Activated naive CD4-positive, alpha-beta T cell treated with anti-CD3 and anti-CD28 coated beads, Interleukin-2, amount 10 ng/mL, durations not matched to agents 7 days and 5 days (primary cell): ENCODE measurements around the gene RUNX2.
"Not testable (repeated sequence)": the region's sequence is repeated elsewhere in the genome, so short reads cannot be mapped to it uniquely, and the experiment has no call there.

Experiments
- CTCF ChIA-PET: fragments of 350-600 bp; sonication (Branson Sonifier 250); formaldehyde crosslinking; loops from one replicate; lab custom pipeline; 2021; ENCODE audit warnings: antibody characterized with exemption; lab: Charles Lee
- DNase-seq: peaks from one replicate; pipeline ENCODE4 v3.0.0-alpha.2; 2020
- H3K27ac Mint-ChIP-seq: one replicate; pipeline ENCODE4 v1.8.0; 2021; ENCODE audit warnings: mild to moderate bottlenecking, moderate library complexity, mixed read lengths
- H3K27me3 Mint-ChIP-seq: one replicate; pipeline ENCODE4 v1.8.0; 2021; ENCODE audit warnings: mild to moderate bottlenecking, mixed read lengths
- H3K36me3 Mint-ChIP-seq: one replicate; pipeline ENCODE4 v1.8.0; 2021; ENCODE audit warnings: mixed read lengths
- H3K4me1 Mint-ChIP-seq: one replicate; pipeline ENCODE4 v1.8.0; 2021; ENCODE audit warnings: mixed read lengths
- H3K4me3 Mint-ChIP-seq: one replicate; pipeline ENCODE4 v1.8.0; 2021; ENCODE audit warnings: mild to moderate bottlenecking, moderate library complexity, mixed read lengths
- H3K9me3 Mint-ChIP-seq: one replicate; pipeline ENCODE4 v1.8.0; 2021; ENCODE audit warnings: mixed read lengths

The RUNX2 gene

GRCh38 chr6:45327956-45328522 lies at the start of gene RUNX2:
Gene RUNX2, plus strand, starts transcription at chr6:45328330. Its CDS starts 397 bp downstream, at chr6:45328727.
- Mint-ChIP-seq H3K27ac (peak within 1 kb of the TSS; percentile 46), H3K9me3 (no peaks in the 10 kb centered on the region), H3K27me3 (no peaks in the 10 kb centered on the region), H3K36me3 (peaks cover 1% of the 10 kb centered on the region), H3K4me1 (peaks cover 36% of the 10 kb centered on the region), H3K4me3 (peak within 1 kb of the TSS; percentile 44)
- CTCF ChIA-PET, result interaction anchor here (1.5 kb wide), 1 partner anchor 39 kb away, joined by 3 read pairs; no protein-coding TSS in a partner anchor
- DNase-seq, result no peak

GRCh38 chr6:45278367-45278766 lies 49.8 kb upstream of the RUNX2 start:
- H3K27ac Mint-ChIP-seq, result no peak overlapping the region
- no peak overlapping the region for H3K4me3 Mint-ChIP-seq
- CTCF ChIA-PET, result no interaction called here

GRCh38 chr6:45286707-45287106 lies 41.4 kb upstream of the RUNX2 start:
- H3K4me1 Mint-ChIP-seq, H3K27ac Mint-ChIP-seq, H3K27me3 Mint-ChIP-seq, CTCF ChIA-PET, H3K4me3 Mint-ChIP-seq, DNase-seq: not testable (repeated sequence)
- Mint-ChIP-seq H3K36me3 (peaks cover 12% of the 10 kb centered on the region), H3K9me3 (peaks cover 25% of the 10 kb centered on the region)

More at GRCh38 chr6:45278367-45278766, 49.8 kb upstream of the RUNX2 start:
- peaks cover 7% of the 10 kb centered on the region for H3K36me3 Mint-ChIP-seq
- H3K27me3 Mint-ChIP-seq, result no peaks in the 10 kb centered on the region
- no peak for DNase-seq
- H3K9me3 Mint-ChIP-seq, result peaks cover 24% of the 10 kb centered on the region
- peaks cover 5% of the 10 kb centered on the region for H3K4me1 Mint-ChIP-seq

- no peaks in the 10 kb centered on the region for H3K27me3 Mint-ChIP-seq
- DNase-seq, result no peak
- no peak overlapping the region for H3K4me3 Mint-ChIP-seq
- peaks cover 23% of the 10 kb centered on the region for H3K36me3 Mint-ChIP-seq
- H3K27ac Mint-ChIP-seq, result no peak overlapping the region
- peaks cover 33% of the 10 kb centered on the region for H3K4me1 Mint-ChIP-seq
- peaks cover 29% of the 10 kb centered on the region for H3K9me3 Mint-ChIP-seq
- CTCF ChIA-PET, result no interaction called here
Measured at GRCh38 chr6:45289751-45290514, 38.2 kb upstream of the RUNX2 start.

GRCh38 chr6:45293306-45293705 lies 34.8 kb upstream of the RUNX2 start:
- H3K9me3 Mint-ChIP-seq, result peaks cover 21% of the 10 kb centered on the region
- CTCF ChIA-PET, result interaction anchor here (0.6 to 1.9 kb wide), 3 partner anchors 19 to 42 kb away, joined by 3 to 4 read pairs (median 4); no protein-coding TSS in a partner anchor
- peaks cover 20% of the 10 kb centered on the region for H3K36me3 Mint-ChIP-seq
- peak; percentile 24 for DNase-seq
- peak overlapping the region; percentile 60 for H3K27ac Mint-ChIP-seq
- H3K4me3 Mint-ChIP-seq, result peak overlapping the region; percentile 7
- H3K27me3 Mint-ChIP-seq, result no peaks in the 10 kb centered on the region
- H3K4me1 Mint-ChIP-seq, result peaks cover 37% of the 10 kb centered on the region

GRCh38 chr6:45294065-45294701 lies 33.9 kb upstream of the RUNX2 start:
- not testable (repeated sequence) for H3K4me3 Mint-ChIP-seq, H3K27me3 Mint-ChIP-seq, DNase-seq
- Mint-ChIP-seq H3K36me3 (peaks cover 20% of the 10 kb centered on the region), H3K4me1 (peaks cover 37% of the 10 kb centered on the region), H3K27ac (peak overlapping the region; percentile 60), H3K9me3 (peaks cover 21% of the 10 kb centered on the region)
- CTCF ChIA-PET, result interaction anchor here (0.6 to 1.9 kb wide), 2 partner anchors 15 to 27 kb away, joined by 3 to 4 read pairs; no protein-coding TSS in a partner anchor

GRCh38 chr6:45297320-45297719 lies 30.8 kb upstream of the RUNX2 start:
- no peak overlapping the region for H3K27ac Mint-ChIP-seq
- DNase-seq, result no peak
- no peak overlapping the region for H3K4me3 Mint-ChIP-seq
- peaks cover 30% of the 10 kb centered on the region for H3K4me1 Mint-ChIP-seq
- peaks cover 9% of the 10 kb centered on the region for H3K9me3 Mint-ChIP-seq
- H3K36me3 Mint-ChIP-seq, result peaks cover 11% of the 10 kb centered on the region
- no peaks in the 10 kb centered on the region for H3K27me3 Mint-ChIP-seq
- CTCF ChIA-PET, result no interaction called here

GRCh38 chr6:45299096-45299581 lies 29.0 kb upstream of the RUNX2 start:
- Mint-ChIP-seq H3K4me3 (no peak overlapping the region), H3K9me3 (peaks cover 4% of the 10 kb centered on the region), H3K27me3 (no peaks in the 10 kb centered on the region), H3K27ac (no peak overlapping the region), H3K4me1 (peaks cover 19% of the 10 kb centered on the region), H3K36me3 (peaks cover 6% of the 10 kb centered on the region)
- DNase-seq, result no peak
- CTCF ChIA-PET, result no interaction called here

- no peak overlapping the region for H3K27ac Mint-ChIP-seq
- H3K36me3 Mint-ChIP-seq, result peaks cover 7% of the 10 kb centered on the region
- H3K27me3 Mint-ChIP-seq, result no peaks in the 10 kb centered on the region
- CTCF ChIA-PET, result interaction anchor here (0.6 to 0.9 kb wide), 2 partner anchors 9 to 279 kb away, joined by 3 read pairs; no protein-coding TSS in a partner anchor
- peaks cover 6% of the 10 kb centered on the region for H3K9me3 Mint-ChIP-seq
- H3K4me3 Mint-ChIP-seq, result no peak overlapping the region
- no peak for DNase-seq
- H3K4me1 Mint-ChIP-seq, result peaks cover 8% of the 10 kb centered on the region
Measured at GRCh38 chr6:45300736-45301135, 27.4 kb upstream of the RUNX2 start.

GRCh38 chr6:45301348-45302142 lies 26.6 kb upstream of the RUNX2 start:
- Mint-ChIP-seq H3K27ac (no peak overlapping the region), H3K4me3 (no peak overlapping the region), H3K27me3 (no peaks in the 10 kb centered on the region), H3K9me3 (peaks cover 14% of the 10 kb centered on the region), H3K36me3 (peaks cover 14% of the 10 kb centered on the region), H3K4me1 (peaks cover 8% of the 10 kb centered on the region)
- CTCF ChIA-PET, result interaction anchor here (0.6 kb wide), 1 partner anchor 280 kb away, joined by 3 read pairs; no protein-coding TSS in a partner anchor
- DNase-seq, result no peak

GRCh38 chr6:45302832-45303231 lies 25.3 kb upstream of the RUNX2 start:
- CTCF ChIA-PET, result no interaction called here
- Mint-ChIP-seq H3K27me3 (no peaks in the 10 kb centered on the region), H3K36me3 (peaks cover 21% of the 10 kb centered on the region), H3K4me3 (no peak overlapping the region), H3K27ac (no peak overlapping the region), H3K4me1 (peaks cover 8% of the 10 kb centered on the region), H3K9me3 (peaks cover 23% of the 10 kb centered on the region)
- DNase-seq, result no peak

GRCh38 chr6:45305546-45305945 lies 22.6 kb upstream of the RUNX2 start:
- H3K27me3 Mint-ChIP-seq, result no peaks in the 10 kb centered on the region
- H3K4me1 Mint-ChIP-seq, result peaks cover 23% of the 10 kb centered on the region
- H3K27ac Mint-ChIP-seq, result no peak overlapping the region
- H3K9me3 Mint-ChIP-seq, result peaks cover 38% of the 10 kb centered on the region
- peaks cover 34% of the 10 kb centered on the region for H3K36me3 Mint-ChIP-seq
- H3K4me3 Mint-ChIP-seq, result no peak overlapping the region
- CTCF ChIA-PET, result no interaction called here
- no peak for DNase-seq

- Mint-ChIP-seq H3K4me3 (no peak overlapping the region), H3K9me3 (peaks cover 51% of the 10 kb centered on the region), H3K27me3 (no peaks in the 10 kb centered on the region), H3K27ac (peak overlapping the region; percentile 85), H3K36me3 (peaks cover 50% of the 10 kb centered on the region), H3K4me1 (peaks cover 46% of the 10 kb centered on the region)
- peak; percentile 56 for DNase-seq
- CTCF ChIA-PET, result interaction anchor here (0.6 to 1.6 kb wide), 4 partner anchors 10 to 154 kb away, joined by 3 to 5 read pairs (median 4); no protein-coding TSS in a partner anchor
Measured at GRCh38 chr6:45310118-45310788, 17.9 kb upstream of the RUNX2 start.
